Panc1 (cell line): ENCODE results near the gene SGMS2. TPM values are rescaled to one million over a fixed set of nuclear protein-coding genes. Genes with fewer than 3 reads are reported as not detected.

Source experiments
- ATAC-seq: fragments of 200-7000 bp; cut with Tn5 transposase; 2 replicates; pipeline ENCODE4 v1.9.1; 2020; ENCODE audit warnings: mild to moderate bottlenecking, moderate library complexity
- BruUV-seq: library from RNA; stranded (reverse); fragments of 400-500 nt; replicated peaks from 2 replicates; lab custom pipeline; 2021; lab: Mats Ljungman, UMichigan
- CTCF ChIA-PET: fragments of 300-600 bp; sonication (Branson Sonifier 250); formaldehyde crosslinking; loops from one replicate; lab custom pipeline; 2022; ENCODE audit warnings: antibody characterized with exemption; lab: Charles Lee
- POLR2A ChIA-PET: fragments of 300-600 bp; sonication (Branson Sonifier 250); formaldehyde crosslinking; loops from one replicate; lab custom pipeline; 2022; ENCODE audit warnings: antibody characterized with exemption; lab: Charles Lee
- DNase-seq: peaks from one replicate; pipeline ENCODE4 v3.0.0-alpha.2; 2010; ENCODE audit warnings: low read depth, low spot score
- H3K27ac ChIP-seq: 2 replicates; pipeline ENCODE4 v1.5.1; 2011; ENCODE audit warnings: mild to moderate bottlenecking, low read length, inconsistent platforms
- H3K27me3 ChIP-seq: fragments of 200-500 bp; sonication (Bioruptor generic); 2 replicates; pipeline ENCODE4 v1.6.0; 2014; ENCODE audit warnings: low read length, inconsistent platforms; ENCODE audit not compliant: control insufficient read depth, insufficient read depth
- H3K36me3 ChIP-seq: fragments of 200-500 bp; sonication (Bioruptor generic); 2 replicates; pipeline ENCODE4 v1.5.1; 2014; ENCODE audit warnings: inconsistent platforms, mild to moderate bottlenecking, low read length, moderate library complexity; ENCODE audit not compliant: control insufficient read depth, insufficient read depth
- H3K4me1 ChIP-seq: 2 replicates; pipeline ENCODE4 v1.5.1; 2011; ENCODE audit warnings: inconsistent platforms, mild to moderate bottlenecking, low read length, moderate library complexity; ENCODE audit not compliant: control insufficient read depth, insufficient read depth
- H3K4me3 ChIP-seq, 2 experiments: 2 replicates each; pipeline ENCODE4 v1.5.1; 2011 to 2012; ENCODE audit warnings: low read depth in 2 of 2, low read length in 2 of 2, mild to moderate bottlenecking in 2 of 2, inconsistent platforms in 1 of 2, moderate library complexity in 1 of 2
- H3K9me3 ChIP-seq: fragments of 200-500 bp; sonication (Bioruptor generic); 2 replicates; pipeline ENCODE4 v1.5.1; 2014; ENCODE audit warnings: low read depth, mild to moderate bottlenecking, inconsistent platforms, low read length, moderate library complexity; ENCODE audit not compliant: control insufficient read depth, insufficient read depth
- POLR2AphosphoS5 ChIP-seq: IDR thresholded peaks from 2 replicates; pipeline ENCODE4 v1.6.1; 2012; ENCODE audit warnings: mild to moderate bottlenecking, low read depth, low read length, moderate library complexity
- REST ChIP-seq, 2 experiments: IDR thresholded peaks; 2 replicates each; pipeline ENCODE4 v1.6.1; 2011 to 2012; ENCODE audit warnings: low read depth in 2 of 2, control low read depth in 1 of 2, low read length in 1 of 2, mild to moderate bottlenecking in 1 of 2, moderate library complexity in 1 of 2; ENCODE audit not compliant: insufficient read depth in 1 of 2
- SIN3A ChIP-seq: IDR thresholded peaks from 2 replicates; pipeline ENCODE4 v1.6.1; 2012; ENCODE audit warnings: low read depth, mild to moderate bottlenecking, low read length, moderate library complexity, borderline replicate concordance; ENCODE audit not compliant: insufficient read depth
- TCF7L2 ChIP-seq: IDR thresholded peaks from 2 replicates; pipeline ENCODE4 v1.6.1; 2011; ENCODE audit warnings: mild to moderate bottlenecking, low read depth, low read length, inconsistent platforms
- in situ Hi-C: cut with HindIII; loops from 2 replicates; pipeline ENCODE4 v1.10.0; 2016; ENCODE audit warnings: low sequenced_read_pairs, low pct_unique_long_range_greater_than_20kb
- intact Hi-C: fragments of 100-400 bp; cut with micrococcal nuclease; formaldehyde crosslinking; loops from one replicate; pipeline ENCODE4 v1.10.0; 2022; ENCODE audit not compliant: unreplicated experiment
- total RNA-seq: library from RNA; stranded (reverse); gene quantifications from one replicate; pipeline ENCODE4 v1.2.1, GENCODE V29; 2021; ENCODE audit not compliant: unreplicated experiment
- TF ChIP-seq, protein P1 (sequence below): fragments of 450-650 bp; IDR thresholded peaks from 2 replicates; pipeline ENCODE4 v1.5.1; 2017; ENCODE audit warnings: mild to moderate bottlenecking

The SGMS2 gene
- total RNA-seq, 1 experiment from 2014 or later, result 15.6 TPM

GRCh38 chr4:107834241-107834794 is 9.6 kb downstream of the SGMS2 start:
- Histone ChIP-seq H3K36me3 (no peaks in the 10 kb centered on the region), H3K4me1 (no peaks in the 10 kb centered on the region), H3K27ac (no peak overlapping the region), H3K9me3 (no peaks in the 10 kb centered on the region), H3K27me3 (no peaks in the 10 kb centered on the region), H3K4me3 (no peak overlapping the region)
- CTCF ChIA-PET, result no interaction called here
- TF ChIP-seq, protein P1, sequence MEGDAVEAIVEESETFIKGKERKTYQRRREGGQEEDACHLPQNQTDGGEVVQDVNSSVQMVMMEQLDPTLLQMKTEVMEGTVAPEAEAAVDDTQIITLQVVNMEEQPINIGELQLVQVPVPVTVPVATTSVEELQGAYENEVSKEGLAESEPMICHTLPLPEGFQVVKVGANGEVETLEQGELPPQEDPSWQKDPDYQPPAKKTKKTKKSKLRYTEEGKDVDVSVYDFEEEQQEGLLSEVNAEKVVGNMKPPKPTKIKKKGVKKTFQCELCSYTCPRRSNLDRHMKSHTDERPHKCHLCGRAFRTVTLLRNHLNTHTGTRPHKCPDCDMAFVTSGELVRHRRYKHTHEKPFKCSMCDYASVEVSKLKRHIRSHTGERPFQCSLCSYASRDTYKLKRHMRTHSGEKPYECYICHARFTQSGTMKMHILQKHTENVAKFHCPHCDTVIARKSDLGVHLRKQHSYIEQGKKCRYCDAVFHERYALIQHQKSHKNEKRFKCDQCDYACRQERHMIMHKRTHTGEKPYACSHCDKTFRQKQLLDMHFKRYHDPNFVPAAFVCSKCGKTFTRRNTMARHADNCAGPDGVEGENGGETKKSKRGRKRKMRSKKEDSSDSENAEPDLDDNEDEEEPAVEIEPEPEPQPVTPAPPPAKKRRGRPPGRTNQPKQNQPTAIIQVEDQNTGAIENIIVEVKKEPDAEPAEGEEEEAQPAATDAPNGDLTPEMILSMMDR, result no peak
- TF ChIP-seq SIN3A, result no peak
- TF ChIP-seq TCF7L2, result no peak
- no peak for TF ChIP-seq REST (IDR thresholded peaks at IDR 0.05; ENCODE audit: insufficient read depth in 1 of 2, low read depth in 2 of 2, low read length in 1 of 2)
- TF ChIP-seq POLR2AphosphoS5, result no peak
- no peak for ATAC-seq
- POLR2A ChIA-PET, result no interaction called here
- in situ Hi-C loops, result no loop called here
- no peak for DNase-seq
- intact Hi-C loops, result loop anchor here (2.0 kb wide), 1 partner anchor 20 kb away; no protein-coding TSS in a partner anchor
- no TSS peak for BruUV-seq

DNA sequence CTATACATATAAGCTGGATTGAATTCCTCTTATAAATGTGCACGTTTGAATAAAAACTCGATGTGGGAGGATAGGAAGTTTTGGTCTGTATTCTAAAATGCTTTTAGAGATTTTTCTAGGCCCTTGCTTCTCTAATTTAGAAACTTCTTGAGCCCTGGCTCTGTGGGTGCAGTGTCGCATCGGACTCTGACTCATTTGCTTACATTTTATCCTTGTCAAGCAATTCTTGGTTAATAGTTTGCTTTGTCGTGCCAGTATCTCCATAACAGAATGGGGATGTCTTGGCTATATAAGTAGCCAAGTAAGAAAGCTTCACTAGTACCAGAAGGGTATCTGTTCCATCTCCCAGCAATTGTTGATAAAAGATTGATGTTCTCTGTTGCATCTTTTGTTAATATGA is 10.7 kb downstream of the SGMS2 start:
- Histone ChIP-seq H3K4me3 (no peak overlapping the region), H3K9me3 (no peaks in the 10 kb centered on the region), H3K27me3 (no peaks in the 10 kb centered on the region), H3K36me3 (no peaks in the 10 kb centered on the region), H3K4me1 (no peaks in the 10 kb centered on the region), H3K27ac (no peak overlapping the region)
- TF ChIP-seq POLR2AphosphoS5 (no peak), SIN3A (no peak), TCF7L2 (no peak), REST (IDR thresholded peaks at IDR 0.05; ENCODE audit: insufficient read depth in 1 of 2, low read depth in 2 of 2, low read length in 1 of 2) (no peak)
- TF ChIP-seq, protein P1, result no peak
- DNase-seq, result no peak
- POLR2A ChIA-PET, result no interaction called here
- in situ Hi-C loops, result no loop called here
- ATAC-seq, result no peak
- BruUV-seq, result no TSS peak
- CTCF ChIA-PET, result no interaction called here
- intact Hi-C loops, result loop anchor here (2.0 kb wide), 1 partner anchor 19 kb away; no protein-coding TSS in a partner anchor
